Stimulated activated naive CD8-positive, alpha-beta T cell treated with anti-CD3 and anti-CD28 coated beads, Interleukin-15, Interleukin-2, amounts not matched to agents 100 ng/mL and 50 ng/mL, for 24 hours (primary cell): ENCODE results near the gene GPR22.

ENCODE experiments used
- H3K27ac Mint-ChIP-seq: one replicate; pipeline ENCODE4 v1.8.0; 2021; ENCODE audit warnings: mild to moderate bottlenecking, mixed read lengths
- H3K27me3 Mint-ChIP-seq: one replicate; pipeline ENCODE4 v1.8.0; 2021; ENCODE audit warnings: mixed read lengths
- H3K36me3 Mint-ChIP-seq: one replicate; pipeline ENCODE4 v1.8.0; 2021; ENCODE audit warnings: low read depth, mixed read lengths
- H3K4me1 Mint-ChIP-seq: one replicate; pipeline ENCODE4 v1.8.0; 2021; ENCODE audit warnings: low read depth, mixed read lengths
- H3K4me3 Mint-ChIP-seq: one replicate; pipeline ENCODE4 v1.8.0; 2021; ENCODE audit warnings: mild to moderate bottlenecking, mixed read lengths
- H3K9me3 Mint-ChIP-seq: one replicate; pipeline ENCODE4 v1.8.0; 2021; ENCODE audit warnings: mixed read lengths

The GPR22 gene, protein sequence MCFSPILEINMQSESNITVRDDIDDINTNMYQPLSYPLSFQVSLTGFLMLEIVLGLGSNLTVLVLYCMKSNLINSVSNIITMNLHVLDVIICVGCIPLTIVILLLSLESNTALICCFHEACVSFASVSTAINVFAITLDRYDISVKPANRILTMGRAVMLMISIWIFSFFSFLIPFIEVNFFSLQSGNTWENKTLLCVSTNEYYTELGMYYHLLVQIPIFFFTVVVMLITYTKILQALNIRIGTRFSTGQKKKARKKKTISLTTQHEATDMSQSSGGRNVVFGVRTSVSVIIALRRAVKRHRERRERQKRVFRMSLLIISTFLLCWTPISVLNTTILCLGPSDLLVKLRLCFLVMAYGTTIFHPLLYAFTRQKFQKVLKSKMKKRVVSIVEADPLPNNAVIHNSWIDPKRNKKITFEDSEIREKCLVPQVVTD

DNA sequence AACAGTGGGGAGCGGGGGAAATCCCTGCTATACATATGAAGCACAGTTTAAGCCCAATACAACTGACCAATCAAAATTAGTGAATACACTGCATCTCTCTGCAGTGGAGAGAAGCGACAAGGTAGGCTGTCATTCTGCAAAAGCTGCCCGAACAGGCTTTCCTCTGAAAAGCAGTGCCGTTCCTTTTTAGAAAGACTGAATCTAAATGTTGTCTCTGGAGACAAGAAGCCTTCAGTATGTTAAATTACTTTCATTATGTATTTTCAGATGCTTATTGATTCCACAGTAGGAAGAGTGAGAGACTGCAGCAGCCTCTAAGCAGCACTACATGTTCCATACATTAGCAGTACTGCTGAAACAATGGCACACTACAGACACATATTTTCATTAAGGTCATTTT lies at the start of gene GPR22:
Gene GPR22 (plus strand): TSS at position 129 of the 400 bp plus-strand sequence. CDS start 4,004 bp downstream, outside the sequence.
- Mint-ChIP-seq H3K9me3 (no peaks in the 10 kb centered on the region), H3K4me3 (no peak within 1 kb of the TSS), H3K4me1 (no peaks in the 10 kb centered on the region), H3K27ac (no peak within 1 kb of the TSS), H3K36me3 (peaks cover 7% of the 10 kb centered on the region), H3K27me3 (no peaks in the 10 kb centered on the region)

DNA sequence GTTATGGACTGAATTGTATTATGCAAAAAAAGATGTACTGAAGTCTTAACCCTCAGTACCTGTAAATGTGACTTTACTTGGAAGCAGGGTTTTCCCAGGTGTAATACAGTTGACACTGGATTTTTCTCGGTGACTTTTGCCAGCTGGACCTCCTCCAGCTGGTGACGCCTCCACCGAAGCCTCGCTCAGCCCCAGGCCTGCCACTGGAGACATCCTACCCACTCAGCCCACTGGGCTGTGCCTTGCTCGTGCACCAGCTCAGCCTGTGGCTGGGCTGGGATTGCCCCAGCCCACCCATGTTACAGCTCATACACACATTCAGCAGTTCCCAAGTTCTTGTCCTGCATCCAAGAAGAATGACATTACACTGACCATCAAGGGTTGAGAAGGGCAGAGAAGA lies 42.4 kb upstream of the GPR22 start:
- Mint-ChIP-seq H3K27ac (no peak overlapping the region), H3K36me3 (peaks cover 33% of the 10 kb centered on the region), H3K9me3 (peaks cover 5% of the 10 kb centered on the region), H3K4me3 (no peak overlapping the region), H3K27me3 (no peaks in the 10 kb centered on the region), H3K4me1 (peaks cover 4% of the 10 kb centered on the region)

DNA sequence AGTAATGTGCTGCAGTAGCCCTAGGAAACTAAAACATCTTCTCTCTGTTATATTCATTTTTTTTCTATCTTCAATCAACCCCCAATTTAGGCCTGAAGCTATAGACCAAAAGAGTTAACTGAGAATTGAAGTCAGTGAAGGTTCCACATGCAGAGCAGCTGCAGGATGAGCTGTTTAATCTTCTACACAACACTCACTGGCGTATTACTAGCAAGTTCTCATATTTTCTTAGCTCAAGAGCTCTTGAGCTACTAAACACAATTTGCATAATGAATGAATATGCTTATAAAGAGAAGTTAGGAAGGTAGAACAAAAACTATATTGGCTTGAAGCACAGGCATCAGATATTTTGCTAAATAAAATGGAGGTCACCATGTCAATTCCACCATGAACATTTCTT lies 41.2 kb upstream of the GPR22 start:
- H3K27me3 Mint-ChIP-seq, result no peaks in the 10 kb centered on the region
- H3K4me1 Mint-ChIP-seq, result peaks cover 4% of the 10 kb centered on the region
- no peak overlapping the region for H3K4me3 Mint-ChIP-seq
- H3K27ac Mint-ChIP-seq, result no peak overlapping the region
- H3K9me3 Mint-ChIP-seq, result peaks cover 5% of the 10 kb centered on the region
- H3K36me3 Mint-ChIP-seq, result peaks cover 31% of the 10 kb centered on the region

DNA sequence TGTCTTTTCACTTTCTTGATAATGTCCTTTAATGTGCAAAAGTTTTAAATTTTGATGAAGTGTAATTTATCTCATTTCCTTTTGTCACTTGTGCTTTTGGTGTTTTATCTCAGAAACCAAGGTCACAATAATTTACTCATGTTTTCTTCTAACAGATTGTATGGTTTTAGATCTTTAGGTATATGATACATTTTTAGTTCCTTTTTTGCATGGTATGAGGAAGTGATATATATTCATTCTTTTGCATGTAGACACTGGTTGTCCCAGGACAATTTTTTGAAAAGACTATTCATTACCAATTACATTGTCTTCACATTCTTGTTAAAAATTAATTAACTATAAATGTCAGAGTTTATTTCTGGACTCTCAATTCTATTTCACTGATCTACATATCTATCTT lies 39.8 kb upstream of the GPR22 start:
- no peak overlapping the region for H3K4me3 Mint-ChIP-seq
- peaks cover 37% of the 10 kb centered on the region for H3K36me3 Mint-ChIP-seq
- peaks cover 5% of the 10 kb centered on the region for H3K9me3 Mint-ChIP-seq
- H3K4me1 Mint-ChIP-seq, result peaks cover 4% of the 10 kb centered on the region
- no peaks in the 10 kb centered on the region for H3K27me3 Mint-ChIP-seq
- no peak overlapping the region for H3K27ac Mint-ChIP-seq

DNA sequence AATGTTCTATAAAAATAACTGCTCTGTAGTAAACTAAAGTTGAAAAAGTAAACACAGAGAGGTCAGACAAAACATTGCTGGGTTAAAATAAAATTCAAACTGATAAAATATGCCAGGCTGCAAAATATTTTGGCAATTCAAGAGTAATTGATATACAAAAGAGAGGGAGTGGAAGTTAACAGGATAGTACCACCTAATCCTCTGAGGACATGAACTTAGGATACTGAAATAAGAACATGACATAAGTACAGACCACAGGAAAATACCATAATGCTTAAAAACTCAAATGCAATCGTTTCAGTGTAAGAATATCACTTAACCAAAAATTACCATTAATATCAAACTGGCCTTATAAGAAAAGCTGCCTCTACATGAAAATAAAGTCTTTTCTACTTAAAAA lies 37.6 kb upstream of the GPR22 start:
- Mint-ChIP-seq H3K27me3 (no peaks in the 10 kb centered on the region), H3K27ac (no peak overlapping the region), H3K36me3 (peaks cover 41% of the 10 kb centered on the region), H3K4me1 (peaks cover 4% of the 10 kb centered on the region), H3K4me3 (no peak overlapping the region), H3K9me3 (peaks cover 5% of the 10 kb centered on the region)

DNA sequence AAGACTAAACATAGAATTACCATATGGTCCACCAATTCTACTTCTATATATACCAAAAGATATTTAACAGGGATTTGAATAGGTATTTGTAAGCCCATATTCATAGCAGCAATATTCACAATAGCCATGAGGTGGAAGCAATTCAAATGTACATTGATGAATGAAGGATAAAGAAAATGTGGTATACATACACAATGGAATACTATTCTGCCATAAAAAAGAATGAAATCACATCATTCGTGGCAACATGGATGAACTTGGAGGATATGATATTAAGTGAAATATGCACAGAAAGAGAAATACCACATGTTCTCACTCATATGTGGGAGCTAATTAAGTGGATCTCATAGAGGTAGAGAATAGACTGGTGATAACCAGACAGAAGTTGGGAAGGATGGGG lies 34.1 kb upstream of the GPR22 start:
- peaks cover 21% of the 10 kb centered on the region for H3K36me3 Mint-ChIP-seq
- no peak overlapping the region for H3K27ac Mint-ChIP-seq
- H3K4me1 Mint-ChIP-seq, result no peaks in the 10 kb centered on the region
- H3K27me3 Mint-ChIP-seq, result no peaks in the 10 kb centered on the region
- H3K4me3 Mint-ChIP-seq, result no peak overlapping the region
- H3K9me3 Mint-ChIP-seq, result no peaks in the 10 kb centered on the region

DNA sequence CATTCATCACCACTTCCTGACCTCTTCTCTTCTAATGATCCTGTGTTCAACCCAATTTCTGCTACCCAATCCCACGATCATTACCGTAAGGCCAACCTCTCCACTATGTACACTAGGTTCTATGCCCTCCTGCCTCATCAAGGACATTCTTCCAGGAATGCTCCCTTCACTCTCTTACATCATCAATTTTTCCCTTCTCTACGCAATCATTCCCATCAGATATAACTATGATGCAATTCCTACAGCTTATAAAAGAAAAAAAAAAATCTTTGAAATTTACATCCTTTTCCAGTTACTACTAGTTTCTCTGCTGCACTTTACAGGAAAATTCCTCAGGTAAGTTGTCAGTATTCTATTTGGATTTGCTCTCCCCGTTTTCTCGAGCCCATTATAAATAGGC lies 30.8 kb upstream of the GPR22 start:
- peaks cover 28% of the 10 kb centered on the region for H3K36me3 Mint-ChIP-seq
- no peak overlapping the region for H3K27ac Mint-ChIP-seq
- no peak overlapping the region for H3K4me3 Mint-ChIP-seq
- H3K9me3 Mint-ChIP-seq, result peaks cover 5% of the 10 kb centered on the region
- H3K4me1 Mint-ChIP-seq, result peaks cover 4% of the 10 kb centered on the region
- H3K27me3 Mint-ChIP-seq, result no peaks in the 10 kb centered on the region

DNA sequence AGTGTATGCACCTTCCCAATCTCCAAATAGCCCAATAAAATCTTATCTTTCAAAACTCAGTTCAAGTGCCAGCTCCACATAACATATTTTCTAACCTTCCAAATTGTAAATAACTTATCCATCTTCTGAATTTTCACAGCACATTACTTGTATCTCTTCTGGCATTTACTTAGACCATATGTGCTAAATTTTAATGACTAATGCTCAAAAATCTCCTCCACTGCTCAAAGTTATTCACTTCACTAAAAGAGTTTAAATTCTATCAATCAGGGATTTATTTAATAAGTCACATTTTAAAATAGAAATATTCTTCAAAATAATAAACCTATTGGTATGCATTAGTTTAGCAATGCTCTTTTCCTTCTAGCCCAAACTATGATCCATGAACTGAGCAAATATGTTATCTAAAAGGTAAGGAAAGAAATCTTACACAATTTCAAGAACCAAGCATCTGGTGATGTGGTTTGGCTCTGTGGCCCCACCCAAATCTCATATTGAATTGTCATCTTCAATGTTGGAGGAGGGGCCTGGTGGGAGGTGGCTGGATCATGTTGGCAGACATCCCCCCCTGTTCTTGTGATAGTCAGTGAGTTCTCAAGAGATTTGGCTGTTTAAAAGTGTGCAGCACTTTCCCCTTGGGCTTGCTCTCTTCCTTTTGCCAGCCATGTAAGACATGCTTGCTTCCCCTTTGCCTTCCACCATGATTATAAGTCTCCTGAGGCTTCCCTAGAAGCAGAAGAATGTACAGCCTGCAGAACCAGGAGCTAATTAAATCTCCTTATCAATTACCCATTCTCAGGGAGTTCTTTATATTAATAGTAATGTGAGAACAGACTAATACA lies 28.1 kb upstream of the GPR22 start:
- no peak overlapping the region for H3K27ac Mint-ChIP-seq
- peaks cover 9% of the 10 kb centered on the region for H3K4me1 Mint-ChIP-seq
- no peak overlapping the region for H3K4me3 Mint-ChIP-seq
- peaks cover 25% of the 10 kb centered on the region for H3K36me3 Mint-ChIP-seq
- peaks cover 5% of the 10 kb centered on the region for H3K9me3 Mint-ChIP-seq
- no peaks in the 10 kb centered on the region for H3K27me3 Mint-ChIP-seq

DNA sequence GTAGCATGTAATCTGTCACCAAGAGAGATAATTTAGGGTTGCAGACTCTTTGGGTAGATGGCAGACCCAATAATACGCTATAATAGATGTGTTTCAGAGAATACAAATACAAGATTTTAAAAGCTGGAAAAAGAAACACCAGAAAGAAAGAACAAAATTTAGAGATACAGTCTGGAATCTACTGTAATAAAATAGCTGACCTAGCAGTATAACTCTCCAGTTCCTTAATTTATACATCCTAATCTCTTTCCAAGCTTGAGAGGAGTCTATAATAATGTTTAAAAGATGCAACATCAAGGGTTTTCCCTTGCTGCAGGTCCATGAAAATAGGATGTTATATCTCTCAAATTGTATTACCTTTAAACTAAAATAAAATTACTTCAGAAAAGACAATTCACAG lies 27.2 kb upstream of the GPR22 start:
- Mint-ChIP-seq H3K27ac (no peak overlapping the region), H3K4me1 (peaks cover 14% of the 10 kb centered on the region), H3K27me3 (no peaks in the 10 kb centered on the region), H3K9me3 (peaks cover 5% of the 10 kb centered on the region), H3K4me3 (no peak overlapping the region), H3K36me3 (peaks cover 30% of the 10 kb centered on the region)

DNA sequence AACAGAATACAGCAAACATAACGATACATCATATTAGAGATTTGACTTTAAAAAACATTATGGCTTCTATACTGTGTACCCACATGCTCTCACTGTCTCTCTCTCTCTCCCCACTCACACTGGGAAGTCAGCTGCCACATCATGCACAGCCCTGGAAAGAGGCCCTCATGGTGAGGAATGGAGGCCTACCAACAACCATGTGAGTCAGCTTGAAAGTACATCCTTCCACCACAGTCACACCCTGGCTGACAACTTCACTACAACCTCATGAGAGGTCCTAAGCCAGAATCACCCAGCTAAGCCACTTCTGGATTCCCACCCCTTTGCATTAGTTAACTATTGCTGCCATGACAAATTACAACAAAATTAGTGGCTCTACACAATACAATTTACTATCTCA lies 23.3 kb upstream of the GPR22 start:
- H3K27ac Mint-ChIP-seq, result no peak overlapping the region
- H3K36me3 Mint-ChIP-seq, result peaks cover 53% of the 10 kb centered on the region
- H3K4me3 Mint-ChIP-seq, result no peak overlapping the region
- no peaks in the 10 kb centered on the region for H3K27me3 Mint-ChIP-seq
- peaks cover 5% of the 10 kb centered on the region for H3K9me3 Mint-ChIP-seq
- H3K4me1 Mint-ChIP-seq, result peaks cover 19% of the 10 kb centered on the region

DNA sequence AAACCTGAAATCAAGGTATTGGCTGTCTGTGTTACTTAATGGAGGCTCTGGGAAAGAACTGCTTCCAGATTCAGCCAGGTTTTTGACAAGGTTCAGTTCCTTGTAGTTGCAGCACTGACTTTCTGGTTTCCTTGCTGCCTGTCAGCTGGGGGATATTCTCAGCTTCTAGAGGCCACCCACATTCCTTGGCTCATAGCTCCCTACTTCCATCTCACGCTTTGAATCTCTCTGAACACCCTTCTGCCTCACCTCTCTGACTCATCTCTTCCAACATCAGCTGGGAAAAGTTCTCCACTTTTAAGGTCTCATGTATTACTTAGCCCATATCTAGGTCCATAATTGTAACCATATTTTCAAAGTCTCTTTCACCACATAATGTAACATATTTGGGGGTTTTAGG lies 22.9 kb upstream of the GPR22 start:
- no peak overlapping the region for H3K27ac Mint-ChIP-seq
- peaks cover 53% of the 10 kb centered on the region for H3K36me3 Mint-ChIP-seq
- peaks cover 3% of the 10 kb centered on the region for H3K9me3 Mint-ChIP-seq
- H3K4me3 Mint-ChIP-seq, result no peak overlapping the region
- H3K4me1 Mint-ChIP-seq, result peaks cover 18% of the 10 kb centered on the region
- H3K27me3 Mint-ChIP-seq, result no peaks in the 10 kb centered on the region

DNA sequence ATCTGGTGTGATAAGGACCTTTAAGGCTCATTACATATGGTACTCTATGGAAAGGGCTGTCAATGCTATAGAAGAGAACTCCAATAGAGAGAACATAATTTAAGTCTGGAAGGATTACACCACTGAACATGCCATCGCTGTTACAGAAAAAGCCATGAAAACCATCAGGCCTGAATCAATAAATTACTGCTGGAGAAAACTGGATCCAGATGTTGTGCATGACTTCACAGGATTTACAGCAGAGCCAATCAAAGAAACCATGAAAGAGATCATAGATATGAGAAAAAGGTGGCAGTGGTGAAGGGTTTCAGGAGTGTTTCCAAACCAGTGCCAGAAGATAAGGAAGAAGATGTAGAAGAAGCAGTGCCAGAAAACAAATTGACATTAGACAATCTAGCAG lies 18.9 kb upstream of the GPR22 start:
- no peaks in the 10 kb centered on the region for H3K27me3 Mint-ChIP-seq
- H3K27ac Mint-ChIP-seq, result no peak overlapping the region
- peaks cover 18% of the 10 kb centered on the region for H3K4me1 Mint-ChIP-seq
- peaks cover 55% of the 10 kb centered on the region for H3K36me3 Mint-ChIP-seq
- H3K4me3 Mint-ChIP-seq, result no peak overlapping the region
- no peaks in the 10 kb centered on the region for H3K9me3 Mint-ChIP-seq

DNA sequence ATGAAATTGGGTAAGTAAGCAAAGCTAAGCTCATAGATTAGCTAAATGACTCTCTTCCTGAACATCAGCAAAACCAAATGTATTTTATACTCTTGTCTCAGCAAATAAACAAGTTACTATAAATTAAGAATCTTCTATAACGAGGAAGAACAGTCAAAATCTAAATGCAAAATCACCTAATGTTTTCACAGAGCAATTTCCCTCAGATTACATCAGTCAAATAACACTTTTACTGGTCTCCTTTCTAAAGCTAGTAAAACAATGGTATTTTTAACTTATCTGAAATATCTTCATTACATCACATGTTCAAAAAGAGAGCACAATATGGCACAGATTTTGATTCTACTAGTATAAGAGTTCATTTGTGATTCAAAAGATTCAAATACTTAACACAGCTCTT lies 16.5 kb upstream of the GPR22 start:
- Mint-ChIP-seq H3K9me3 (no peaks in the 10 kb centered on the region), H3K27me3 (no peaks in the 10 kb centered on the region), H3K36me3 (peaks cover 54% of the 10 kb centered on the region), H3K4me3 (no peak overlapping the region), H3K4me1 (peaks cover 8% of the 10 kb centered on the region), H3K27ac (no peak overlapping the region)

DNA sequence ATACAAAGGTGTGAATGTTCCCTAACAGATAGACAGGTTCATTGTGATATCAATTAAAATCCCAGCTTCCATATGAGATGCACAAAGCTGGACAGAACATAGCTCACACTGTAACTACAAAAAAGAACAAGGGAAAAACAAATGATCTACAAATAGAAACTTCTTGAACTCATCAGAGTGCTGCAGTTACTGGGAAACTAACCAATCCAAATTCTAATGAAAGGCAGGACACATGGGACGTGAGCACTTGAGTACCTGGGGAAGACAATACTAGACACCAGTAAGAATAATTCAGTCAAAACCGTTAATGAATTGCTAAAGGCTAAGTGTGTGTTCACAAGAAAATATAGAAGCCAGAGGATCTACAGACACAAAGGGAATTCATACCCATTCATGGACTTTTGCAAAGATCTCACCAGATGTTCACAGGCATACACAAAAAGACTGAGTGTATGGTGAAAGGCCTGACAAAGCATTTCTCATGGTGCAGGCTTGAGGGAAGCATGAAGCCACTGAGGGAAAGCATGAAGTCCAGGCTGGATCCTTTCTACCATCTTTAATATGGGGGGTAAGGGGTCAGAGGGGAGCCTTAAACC lies 7.8 kb upstream of the GPR22 start:
- Mint-ChIP-seq H3K27me3 (no peaks in the 10 kb centered on the region), H3K4me3 (no peak overlapping the region), H3K27ac (no peak overlapping the region), H3K4me1 (no peaks in the 10 kb centered on the region), H3K36me3 (peaks cover 20% of the 10 kb centered on the region), H3K9me3 (no peaks in the 10 kb centered on the region)
